Measurements from ENCODE around the gene RAPGEF5. TPM values are rescaled to one million over a fixed set of nuclear protein-coding genes. Genes with fewer than 3 reads are reported as not detected.

RAPGEF5 gene
- total RNA-seq, 1 donor, result 1.1 TPM

- H3K79me2 ChIP-seq (ENCODE audit: insufficient read depth, low read length), result no peaks in the 10 kb centered on the region
- TF ChIP-seq CTCF (IDR thresholded peaks at IDR 0.05; ENCODE audit: extremely low read depth, low read depth, low read length), result no peak
- peaks cover 6% of the 10 kb centered on the region for H3K4me1 ChIP-seq (ENCODE audit: insufficient read depth, low read length)
- no peaks in the 10 kb centered on the region for H3K9me3 ChIP-seq (ENCODE audit: low read depth, low read length)
- no peak overlapping the region for H3K4me3 ChIP-seq (ENCODE audit: insufficient read depth, low read length)
- H3K36me3 ChIP-seq (ENCODE audit: insufficient read depth, low read length), result no peaks in the 10 kb centered on the region
- no peak overlapping the region for H3K27ac ChIP-seq (ENCODE audit: low read depth, low read length)
- no peak for DNase-seq (ENCODE audit: insufficient read length, low spot score, missing footprints)
- no peak overlapping the region for H2AFZ ChIP-seq (ENCODE audit: low read length)
- no peaks in the 10 kb centered on the region for H3K27me3 ChIP-seq (ENCODE audit: insufficient read depth, low read length)
- H3K4me2 ChIP-seq (ENCODE audit: insufficient read depth, low read length), result no peak overlapping the region
- H4K20me1 ChIP-seq (ENCODE audit: insufficient read depth, low read length), result no peaks in the 10 kb centered on the region
These were observed 46.4 kb upstream of the RAPGEF5 start for GRCh38 chr7:22403344-22403743.

GRCh38 chr7:22402250-22402649, 45.3 kb upstream of the RAPGEF5 start:
- no peaks in the 10 kb centered on the region for H4K20me1 ChIP-seq (ENCODE audit: insufficient read depth, low read length)
- H3K9me3 ChIP-seq (ENCODE audit: low read depth, low read length), result no peaks in the 10 kb centered on the region
- H3K27me3 ChIP-seq (ENCODE audit: insufficient read depth, low read length), result no peaks in the 10 kb centered on the region
- H3K36me3 ChIP-seq (ENCODE audit: insufficient read depth, low read length), result no peaks in the 10 kb centered on the region
- peaks cover 12% of the 10 kb centered on the region for H3K4me1 ChIP-seq (ENCODE audit: insufficient read depth, low read length)
- TF ChIP-seq CTCF (IDR thresholded peaks at IDR 0.05; ENCODE audit: extremely low read depth, low read depth, low read length), result no peak
- H3K27ac ChIP-seq (ENCODE audit: low read depth, low read length), result no peak overlapping the region
- no peaks in the 10 kb centered on the region for H3K79me2 ChIP-seq (ENCODE audit: insufficient read depth, low read length)
- peak overlapping the region; percentile 17 for H2AFZ ChIP-seq (ENCODE audit: low read length)
- H3K4me2 ChIP-seq (ENCODE audit: insufficient read depth, low read length), result no peak overlapping the region
- no peak overlapping the region for H3K4me3 ChIP-seq (ENCODE audit: insufficient read depth, low read length)
- no peak for DNase-seq (ENCODE audit: insufficient read length, low spot score, missing footprints)

- TF ChIP-seq CTCF (IDR thresholded peaks at IDR 0.05; ENCODE audit: extremely low read depth, low read depth, low read length), result no peak
- Histone ChIP-seq H3K79me2 (ENCODE audit: insufficient read depth, low read length) (no peaks in the 10 kb centered on the region), H3K9me3 (ENCODE audit: low read depth, low read length) (no peaks in the 10 kb centered on the region), H3K27ac (ENCODE audit: low read depth, low read length) (no peak overlapping the region), H3K27me3 (ENCODE audit: insufficient read depth, low read length) (no peaks in the 10 kb centered on the region), H3K36me3 (ENCODE audit: insufficient read depth, low read length) (no peaks in the 10 kb centered on the region), H3K4me1 (ENCODE audit: insufficient read depth, low read length) (peaks cover 12% of the 10 kb centered on the region), H3K4me3 (ENCODE audit: insufficient read depth, low read length) (no peak overlapping the region), H4K20me1 (ENCODE audit: insufficient read depth, low read length) (no peaks in the 10 kb centered on the region), H2AFZ (ENCODE audit: low read length) (no peak overlapping the region), H3K4me2 (ENCODE audit: insufficient read depth, low read length) (no peak overlapping the region)
- DNase-seq (ENCODE audit: insufficient read length, low spot score, missing footprints), result no peak
These were observed 44.1 kb upstream of the RAPGEF5 start for GRCh38 chr7:22400936-22401553.

- no peak overlapping the region for H3K4me2 ChIP-seq (ENCODE audit: insufficient read depth, low read length)
- no peak overlapping the region for H2AFZ ChIP-seq (ENCODE audit: low read length)
- no peak for TF ChIP-seq CTCF (IDR thresholded peaks at IDR 0.05; ENCODE audit: extremely low read depth, low read depth, low read length)
- H3K79me2 ChIP-seq (ENCODE audit: insufficient read depth, low read length), result no peaks in the 10 kb centered on the region
- H3K9me3 ChIP-seq (ENCODE audit: low read depth, low read length), result no peaks in the 10 kb centered on the region
- H3K4me3 ChIP-seq (ENCODE audit: insufficient read depth, low read length), result no peak overlapping the region
- no peak for DNase-seq (ENCODE audit: insufficient read length, low spot score, missing footprints)
- H3K4me1 ChIP-seq (ENCODE audit: insufficient read depth, low read length), result peaks cover 12% of the 10 kb centered on the region
- no peak overlapping the region for H3K27ac ChIP-seq (ENCODE audit: low read depth, low read length)
- no peaks in the 10 kb centered on the region for H3K27me3 ChIP-seq (ENCODE audit: insufficient read depth, low read length)
- no peaks in the 10 kb centered on the region for H3K36me3 ChIP-seq (ENCODE audit: insufficient read depth, low read length)
- H4K20me1 ChIP-seq (ENCODE audit: insufficient read depth, low read length), result no peaks in the 10 kb centered on the region
These were observed 43.3 kb upstream of the RAPGEF5 start for GRCh38 chr7:22400150-22400814.

Measured in osteoblast (primary cell).